Loucy (cell line): Measurements from ENCODE around the gene SLC38A10.

Source experiments
- H2AFZ ChIP-seq: fragments of 200-600 bp; sonication (generic); 2 replicates; pipeline ENCODE4 v1.6.0; 2016; ENCODE audit warnings: antibody characterized with exemption, mild to moderate bottlenecking, low read length, moderate library complexity
- H3F3A ChIP-seq: fragments of 200-600 bp; 2 replicates; pipeline ENCODE4 v1.6.0; 2016; ENCODE audit warnings: antibody characterized with exemption, low read depth, mild to moderate bottlenecking
- H3K27me3 ChIP-seq: fragments of 200-600 bp; sonication (generic); 2 replicates; pipeline ENCODE4 v1.6.1; 2014; ENCODE audit warnings: low read length, mild to moderate bottlenecking; ENCODE audit not compliant: insufficient read depth, poor library complexity, severe bottlenecking
- H3K36me3 ChIP-seq: fragments of 200-600 bp; sonication (generic); 2 replicates; pipeline ENCODE4 v1.6.1; 2016; ENCODE audit warnings: low read length; ENCODE audit not compliant: insufficient read depth
- H3K4me1 ChIP-seq: fragments of 200-600 bp; sonication (generic); 2 replicates; pipeline ENCODE4 v1.5.1; 2014; ENCODE audit warnings: low read length, mild to moderate bottlenecking; ENCODE audit not compliant: insufficient read depth, poor library complexity, severe bottlenecking
- H3K4me2 ChIP-seq: fragments of 200-600 bp; sonication (generic); 2 replicates; pipeline ENCODE4 v1.6.0; 2014; ENCODE audit warnings: antibody characterized with exemption, low read length, low read depth, mild to moderate bottlenecking; ENCODE audit not compliant: poor library complexity, severe bottlenecking
- H3K4me3 ChIP-seq: fragments of 200-600 bp; sonication (generic); 2 replicates; pipeline ENCODE4 v1.5.1; 2014; ENCODE audit warnings: low read length, mild to moderate bottlenecking, mixed read lengths; ENCODE audit not compliant: poor library complexity, severe bottlenecking
- H3K79me2 ChIP-seq: fragments of 200-600 bp; sonication (generic); 2 replicates; pipeline ENCODE4 v1.6.1; 2014; ENCODE audit warnings: low read length; ENCODE audit not compliant: insufficient read depth
- H3K9ac ChIP-seq: fragments of 200-600 bp; sonication (generic); 2 replicates; pipeline ENCODE4 v1.6.0; 2014; ENCODE audit warnings: mild to moderate bottlenecking, low read depth, low read length, moderate library complexity; ENCODE audit not compliant: poor library complexity, severe bottlenecking
- H3K9me2 ChIP-seq: fragments of 200-600 bp; sonication (generic); replicated peaks from 2 replicates; pipeline ENCODE4 v1.6.1; 2016; ENCODE audit warnings: low read depth, low read length, mixed read lengths
- H3K9me3 ChIP-seq: fragments of 200-600 bp; sonication (generic); 2 replicates; pipeline ENCODE4 v1.6.1; 2014; ENCODE audit warnings: mild to moderate bottlenecking, antibody characterized with exemption, low read length, low read depth; ENCODE audit not compliant: insufficient read depth
- H4K20me1 ChIP-seq: fragments of 200-600 bp; sonication (generic); 2 replicates; pipeline ENCODE4 v1.6.0; 2014; ENCODE audit warnings: antibody characterized with exemption, low read length, mild to moderate bottlenecking; ENCODE audit not compliant: insufficient read depth, poor library complexity, severe bottlenecking
- EZH2phosphoT487 ChIP-seq: fragments of 200-600 bp; IDR thresholded peaks from 2 replicates; pipeline ENCODE4 v1.6.1; 2018; ENCODE audit warnings: antibody characterized with exemption, mild to moderate bottlenecking, moderate library complexity, borderline replicate concordance
- TF ChIP-seq, protein P1 (sequence below): fragments of 200-600 bp; sonication (generic); conservative IDR thresholded peaks from 2 replicates; pipeline ENCODE4 v1.5.1; 2014; ENCODE audit warnings: mild to moderate bottlenecking, antibody characterized with exemption, low read length

The SLC38A10 gene

DNA sequence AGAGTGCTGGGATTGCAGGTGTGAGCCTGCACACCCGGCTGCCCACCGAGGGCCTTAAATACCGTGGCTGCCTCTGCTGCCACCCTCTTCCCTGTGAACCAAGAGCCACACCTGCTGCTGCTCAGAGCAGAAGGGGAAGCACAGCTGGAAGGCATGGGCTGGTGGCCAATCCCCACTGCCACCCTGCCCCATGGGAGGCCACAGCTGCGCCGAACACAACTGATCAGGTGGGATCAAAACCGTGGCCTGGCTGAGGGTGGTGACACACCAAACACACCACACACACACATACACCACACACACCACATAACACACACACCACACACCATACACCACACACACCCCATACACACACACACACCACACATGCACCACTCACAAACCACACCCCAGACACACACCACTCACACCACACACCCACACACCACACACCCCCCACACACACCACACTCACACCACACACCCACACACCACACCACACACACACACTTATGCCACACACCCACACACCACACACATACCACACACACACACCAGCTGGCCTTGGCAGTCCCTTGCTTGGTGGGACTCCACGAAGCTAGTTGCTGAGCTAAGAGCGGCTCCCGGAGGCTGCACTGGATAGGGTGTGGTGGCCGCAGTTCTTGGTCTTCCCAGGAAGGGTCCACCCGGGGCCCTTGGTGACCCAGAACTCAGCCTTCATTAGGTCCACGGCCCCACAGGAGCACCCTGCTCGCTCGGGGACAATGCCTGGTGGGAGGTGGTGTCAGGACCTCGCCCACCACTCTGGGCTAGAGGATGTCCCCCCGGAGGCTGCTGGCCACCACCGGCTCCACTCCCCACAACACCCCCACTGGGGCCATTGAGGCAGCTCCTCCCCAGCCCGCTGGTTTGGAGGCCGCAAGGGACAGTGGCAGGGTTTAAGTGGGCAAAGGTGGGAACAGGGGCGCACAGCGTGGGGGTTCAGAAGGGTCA lies 87.2 kb downstream of the SLC38A10 start:
- H3K4me2 ChIP-seq, result no peak overlapping the region

DNA sequence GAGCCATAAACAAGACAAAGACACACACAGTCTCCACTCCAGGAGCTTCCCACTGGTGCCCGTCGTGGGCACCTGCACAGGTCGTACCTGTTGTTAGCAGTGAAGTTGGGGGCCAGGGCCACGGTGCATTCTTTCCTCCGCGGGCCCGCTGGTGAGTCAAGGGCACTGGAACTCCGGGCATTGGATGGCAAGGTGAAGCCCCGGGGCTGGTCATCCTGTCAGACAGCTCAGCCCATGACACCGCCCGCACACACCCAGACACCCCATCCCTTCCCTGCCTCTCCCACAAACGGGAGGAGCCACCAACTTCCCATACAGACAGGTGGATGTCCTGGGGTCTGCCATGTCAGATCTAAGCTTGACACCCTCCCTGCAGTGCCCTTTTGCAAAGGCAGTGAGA lies 88.5 kb downstream of the SLC38A10 start:
- Histone ChIP-seq H2AFZ (no peak overlapping the region), H3K27me3 (no peaks in the 10 kb centered on the region), H3K9me2 (no peaks in the 10 kb centered on the region), H3K4me1 (no peaks in the 10 kb centered on the region), H3F3A (no peaks in the 10 kb centered on the region), H3K36me3 (peaks cover 30% of the 10 kb centered on the region; the same call in 1 of the 2 replicates), H3K4me3 (no peak overlapping the region), H3K79me2 (no peaks in the 10 kb centered on the region), H3K9me3 (no peaks in the 10 kb centered on the region), H3K9ac (no peak overlapping the region), H4K20me1 (no peaks in the 10 kb centered on the region), H3K4me2 (no peak overlapping the region)
- TF ChIP-seq EZH2phosphoT487, result no peak
- TF ChIP-seq, protein P1, sequence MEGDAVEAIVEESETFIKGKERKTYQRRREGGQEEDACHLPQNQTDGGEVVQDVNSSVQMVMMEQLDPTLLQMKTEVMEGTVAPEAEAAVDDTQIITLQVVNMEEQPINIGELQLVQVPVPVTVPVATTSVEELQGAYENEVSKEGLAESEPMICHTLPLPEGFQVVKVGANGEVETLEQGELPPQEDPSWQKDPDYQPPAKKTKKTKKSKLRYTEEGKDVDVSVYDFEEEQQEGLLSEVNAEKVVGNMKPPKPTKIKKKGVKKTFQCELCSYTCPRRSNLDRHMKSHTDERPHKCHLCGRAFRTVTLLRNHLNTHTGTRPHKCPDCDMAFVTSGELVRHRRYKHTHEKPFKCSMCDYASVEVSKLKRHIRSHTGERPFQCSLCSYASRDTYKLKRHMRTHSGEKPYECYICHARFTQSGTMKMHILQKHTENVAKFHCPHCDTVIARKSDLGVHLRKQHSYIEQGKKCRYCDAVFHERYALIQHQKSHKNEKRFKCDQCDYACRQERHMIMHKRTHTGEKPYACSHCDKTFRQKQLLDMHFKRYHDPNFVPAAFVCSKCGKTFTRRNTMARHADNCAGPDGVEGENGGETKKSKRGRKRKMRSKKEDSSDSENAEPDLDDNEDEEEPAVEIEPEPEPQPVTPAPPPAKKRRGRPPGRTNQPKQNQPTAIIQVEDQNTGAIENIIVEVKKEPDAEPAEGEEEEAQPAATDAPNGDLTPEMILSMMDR, result no peak

More for the DNA sequence above, 87.2 kb downstream of the SLC38A10 start:
- H3K9me2 ChIP-seq, result no peaks in the 10 kb centered on the region
- H3K79me2 ChIP-seq, result peaks cover 5% of the 10 kb centered on the region; the same call in 1 of the 2 replicates
- no peak overlapping the region for H3K9ac ChIP-seq
- H2AFZ ChIP-seq, result no peak overlapping the region
- no peaks in the 10 kb centered on the region for H3K9me3 ChIP-seq
- H3F3A ChIP-seq, result no peaks in the 10 kb centered on the region
- H3K36me3 ChIP-seq, result peaks cover 28% of the 10 kb centered on the region; the same call in 1 of the 2 replicates
- no peak overlapping the region for H3K4me3 ChIP-seq
- H3K4me1 ChIP-seq, result no peaks in the 10 kb centered on the region
- no peaks in the 10 kb centered on the region for H4K20me1 ChIP-seq
- H3K27me3 ChIP-seq, result no peaks in the 10 kb centered on the region
- no peak for TF ChIP-seq EZH2phosphoT487
- TF ChIP-seq, protein P1, result no peak

DNA sequence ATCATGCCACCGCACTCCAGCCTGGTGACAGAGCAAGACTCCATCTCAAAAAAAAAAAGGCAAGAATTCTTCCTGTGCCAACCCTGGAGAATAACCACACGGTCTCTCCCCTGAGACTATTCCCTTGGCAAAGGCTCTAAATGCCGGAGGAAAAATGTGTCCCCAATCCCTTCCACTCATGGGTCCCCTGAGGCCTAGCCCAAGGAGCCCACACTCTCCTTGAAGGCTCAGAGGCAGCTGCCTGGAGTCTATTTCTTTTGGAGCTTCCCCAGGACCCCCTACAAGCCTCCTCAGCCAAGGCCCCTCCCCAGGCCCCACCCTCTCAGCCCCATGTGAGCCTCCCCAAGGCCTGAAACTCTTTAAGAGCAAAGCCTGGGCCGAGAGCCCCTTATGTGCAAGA lies 88.9 kb downstream of the SLC38A10 start:
- TF ChIP-seq EZH2phosphoT487, result no peak
- TF ChIP-seq, protein P1, result no peak
- Histone ChIP-seq H3K27me3 (no peaks in the 10 kb centered on the region), H3F3A (no peaks in the 10 kb centered on the region), H4K20me1 (no peaks in the 10 kb centered on the region), H3K4me2 (no peak overlapping the region), H3K79me2 (no peaks in the 10 kb centered on the region), H2AFZ (no peak overlapping the region), H3K9me3 (no peaks in the 10 kb centered on the region), H3K36me3 (peaks cover 30% of the 10 kb centered on the region; the same call in 1 of the 2 replicates), H3K9me2 (no peaks in the 10 kb centered on the region), H3K4me3 (no peak overlapping the region), H3K4me1 (no peaks in the 10 kb centered on the region), H3K9ac (no peak overlapping the region)
